Measurements from ENCODE around the gene IGF1R. TPM values are rescaled to one million over a fixed set of nuclear protein-coding genes. Genes with fewer than 3 reads are reported as not detected.
A peak's percentile ranks its signal among the peaks of the same experiment; 100 is the strongest.

The IGF1R gene
- total RNA-seq, 1 donor from 2014 or later, result 47.7 TPM

DNA sequence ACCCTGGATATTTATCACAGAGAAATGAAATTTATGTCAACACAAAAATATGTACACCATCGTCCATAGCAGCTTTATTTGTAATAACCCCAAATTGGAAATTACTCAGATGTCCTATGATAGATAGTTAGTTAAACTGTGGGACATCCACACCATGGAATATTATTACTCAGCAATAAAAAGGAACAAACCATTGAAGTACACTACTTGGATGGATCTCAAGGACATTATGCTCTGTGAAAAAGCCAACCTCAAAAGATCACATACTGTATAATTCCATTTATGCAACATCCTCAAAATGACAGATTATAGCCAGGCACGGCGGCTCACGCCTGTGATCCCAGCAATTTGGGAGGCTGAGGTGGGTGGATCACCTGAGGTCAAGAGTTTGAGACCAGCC is 246.0 kb downstream of the IGF1R start:
- H3K27ac ChIP-seq, result no peak overlapping the region
- no peaks in the 10 kb centered on the region for H3K9me3 ChIP-seq
- DNase-seq, result no peak

DNA sequence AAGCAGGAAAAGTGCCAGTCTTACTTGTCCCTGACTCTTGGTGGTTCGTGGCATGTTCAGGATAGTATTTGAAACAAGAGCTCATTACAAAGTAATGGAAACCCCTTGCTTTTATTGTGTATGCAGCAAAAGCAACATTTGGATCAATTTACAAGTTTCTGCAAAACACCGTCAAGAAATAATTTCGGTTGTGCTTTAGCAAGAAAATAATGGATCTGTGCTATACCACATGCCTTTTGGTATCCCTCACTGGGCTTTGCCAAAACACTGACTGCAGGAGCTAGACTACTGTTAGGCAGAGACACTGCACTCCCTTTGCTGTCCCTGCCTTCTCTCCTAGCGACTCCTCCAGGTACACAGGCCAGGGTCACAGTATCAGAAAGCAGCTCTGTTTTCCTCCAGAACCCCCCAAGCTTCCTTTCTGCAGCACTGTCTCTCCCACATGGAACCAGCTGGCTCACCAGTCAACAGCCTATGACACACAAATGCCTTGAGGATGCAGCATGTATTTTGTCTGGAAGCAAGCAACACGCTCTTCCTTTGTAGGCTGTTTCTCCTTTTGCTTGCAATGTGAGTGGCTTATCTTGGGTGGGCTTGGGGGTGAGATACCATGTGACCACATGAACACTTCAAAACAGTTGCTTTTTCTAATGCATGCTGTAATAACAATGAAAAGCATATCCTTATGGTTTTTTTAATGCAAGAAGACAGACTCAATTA is 247.8 kb downstream of the IGF1R start:
- Histone ChIP-seq H3K4me1 (peaks cover 8% of the 10 kb centered on the region), H3K27ac (no peak overlapping the region), H3K27me3 (ENCODE audit: low read depth) (no peaks in the 10 kb centered on the region), H3K9me3 (no peaks in the 10 kb centered on the region), H3K36me3 (peaks cover 24% of the 10 kb centered on the region), H3K4me3 (no peak overlapping the region)
- TF ChIP-seq, protein P1, sequence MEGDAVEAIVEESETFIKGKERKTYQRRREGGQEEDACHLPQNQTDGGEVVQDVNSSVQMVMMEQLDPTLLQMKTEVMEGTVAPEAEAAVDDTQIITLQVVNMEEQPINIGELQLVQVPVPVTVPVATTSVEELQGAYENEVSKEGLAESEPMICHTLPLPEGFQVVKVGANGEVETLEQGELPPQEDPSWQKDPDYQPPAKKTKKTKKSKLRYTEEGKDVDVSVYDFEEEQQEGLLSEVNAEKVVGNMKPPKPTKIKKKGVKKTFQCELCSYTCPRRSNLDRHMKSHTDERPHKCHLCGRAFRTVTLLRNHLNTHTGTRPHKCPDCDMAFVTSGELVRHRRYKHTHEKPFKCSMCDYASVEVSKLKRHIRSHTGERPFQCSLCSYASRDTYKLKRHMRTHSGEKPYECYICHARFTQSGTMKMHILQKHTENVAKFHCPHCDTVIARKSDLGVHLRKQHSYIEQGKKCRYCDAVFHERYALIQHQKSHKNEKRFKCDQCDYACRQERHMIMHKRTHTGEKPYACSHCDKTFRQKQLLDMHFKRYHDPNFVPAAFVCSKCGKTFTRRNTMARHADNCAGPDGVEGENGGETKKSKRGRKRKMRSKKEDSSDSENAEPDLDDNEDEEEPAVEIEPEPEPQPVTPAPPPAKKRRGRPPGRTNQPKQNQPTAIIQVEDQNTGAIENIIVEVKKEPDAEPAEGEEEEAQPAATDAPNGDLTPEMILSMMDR (IDR thresholded peaks at IDR 0.05), result no peak
- DNase-seq (no peak), ATAC-seq (no peak)
- intact Hi-C loops (cut with DNase I), result no loop called here

More for the DNA sequence above, 246.0 kb downstream of the IGF1R start:
- Histone ChIP-seq H3K36me3 (peaks cover 24% of the 10 kb centered on the region), H3K4me1 (peaks cover 8% of the 10 kb centered on the region), H3K4me3 (no peak overlapping the region), H3K27me3 (ENCODE audit: low read depth) (no peaks in the 10 kb centered on the region)
- TF ChIP-seq, protein P1 (IDR thresholded peaks at IDR 0.05), result no peak
- ATAC-seq, result no peak
- intact Hi-C loops (cut with DNase I), result no loop called here

DNA sequence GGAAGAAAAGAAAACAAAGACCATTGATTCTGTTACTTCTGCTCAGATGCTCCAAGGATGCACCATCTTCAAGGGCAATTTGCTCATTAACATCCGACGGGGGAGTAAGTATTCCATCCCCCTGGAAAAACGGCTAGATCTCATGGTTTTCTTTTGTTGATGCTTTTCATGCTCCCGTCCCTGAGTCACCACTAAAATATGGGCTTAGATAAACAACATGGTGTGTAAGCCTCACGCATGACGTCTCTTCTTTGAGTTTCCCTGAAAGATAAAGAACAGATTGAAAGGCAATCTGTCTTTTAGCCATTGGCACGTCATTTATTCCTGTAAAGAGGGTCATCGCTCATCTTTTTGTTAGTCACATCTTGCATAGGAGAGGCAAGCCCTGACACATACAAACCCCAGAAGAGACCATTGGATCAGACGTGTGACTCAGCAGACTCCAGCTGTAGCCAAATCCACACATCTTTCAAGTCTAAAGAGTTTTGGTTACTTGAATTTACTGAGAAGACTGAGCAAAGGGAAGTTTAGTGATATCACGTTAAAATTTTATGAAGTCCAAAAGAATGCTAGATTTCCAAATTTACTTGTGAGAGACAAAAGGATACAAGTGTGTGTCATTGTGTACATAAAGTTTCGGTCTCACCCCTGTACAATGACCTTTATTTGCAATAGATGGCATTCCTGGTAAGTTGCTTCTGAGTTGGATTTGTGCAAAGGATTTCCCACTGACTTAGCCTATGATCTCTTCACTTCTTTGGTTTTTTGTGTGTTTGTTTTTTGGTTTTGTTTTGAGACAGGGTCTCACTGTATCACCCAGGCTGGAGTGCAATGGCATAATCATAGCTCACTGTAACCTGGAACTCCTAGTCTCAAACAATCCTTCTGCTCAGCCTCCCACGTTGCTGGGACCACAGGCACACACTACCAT is 248.7 kb downstream of the IGF1R start:
- H3K27me3 ChIP-seq (ENCODE audit: low read depth), result no peaks in the 10 kb centered on the region
- H3K27ac ChIP-seq, result no peak overlapping the region
- TF ChIP-seq, protein P1 (IDR thresholded peaks at IDR 0.05), result no peak
- H3K4me1 ChIP-seq, result peaks cover 8% of the 10 kb centered on the region
- DNase-seq, result no peak
- H3K9me3 ChIP-seq, result no peaks in the 10 kb centered on the region
- intact Hi-C loops (cut with DNase I), result no loop called here
- H3K4me3 ChIP-seq, result no peak overlapping the region
- H3K36me3 ChIP-seq, result peaks cover 17% of the 10 kb centered on the region
- ATAC-seq, result peak; percentile 52

DNA sequence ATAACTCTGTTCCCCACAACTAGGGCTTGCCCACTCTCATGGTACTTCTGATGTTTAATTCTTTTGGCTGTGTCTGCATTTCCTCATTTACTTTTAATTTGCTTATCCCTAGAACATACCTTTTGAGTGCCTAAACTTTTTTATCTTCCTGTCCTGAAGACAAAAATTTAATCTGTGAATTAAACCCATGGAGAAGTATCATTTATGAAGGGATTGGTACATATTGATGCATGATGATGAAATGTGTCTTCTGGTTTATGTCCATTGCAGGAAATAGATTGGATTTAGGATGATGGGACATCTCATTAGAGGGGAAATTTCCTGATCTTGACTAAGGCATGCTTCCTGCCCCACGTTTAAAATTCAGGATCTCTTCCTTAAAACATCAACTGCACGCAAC is 249.8 kb downstream of the IGF1R start:
- intact Hi-C loops (cut with DNase I), result no loop called here
- Histone ChIP-seq H3K27ac (no peak overlapping the region), H3K36me3 (peaks cover 10% of the 10 kb centered on the region), H3K4me3 (no peak overlapping the region), H3K9me3 (no peaks in the 10 kb centered on the region), H3K27me3 (ENCODE audit: low read depth) (no peaks in the 10 kb centered on the region), H3K4me1 (peaks cover 8% of the 10 kb centered on the region)
- ATAC-seq (no peak), DNase-seq (no peak)
- TF ChIP-seq, protein P1 (IDR thresholded peaks at IDR 0.05), result no peak

DNA sequence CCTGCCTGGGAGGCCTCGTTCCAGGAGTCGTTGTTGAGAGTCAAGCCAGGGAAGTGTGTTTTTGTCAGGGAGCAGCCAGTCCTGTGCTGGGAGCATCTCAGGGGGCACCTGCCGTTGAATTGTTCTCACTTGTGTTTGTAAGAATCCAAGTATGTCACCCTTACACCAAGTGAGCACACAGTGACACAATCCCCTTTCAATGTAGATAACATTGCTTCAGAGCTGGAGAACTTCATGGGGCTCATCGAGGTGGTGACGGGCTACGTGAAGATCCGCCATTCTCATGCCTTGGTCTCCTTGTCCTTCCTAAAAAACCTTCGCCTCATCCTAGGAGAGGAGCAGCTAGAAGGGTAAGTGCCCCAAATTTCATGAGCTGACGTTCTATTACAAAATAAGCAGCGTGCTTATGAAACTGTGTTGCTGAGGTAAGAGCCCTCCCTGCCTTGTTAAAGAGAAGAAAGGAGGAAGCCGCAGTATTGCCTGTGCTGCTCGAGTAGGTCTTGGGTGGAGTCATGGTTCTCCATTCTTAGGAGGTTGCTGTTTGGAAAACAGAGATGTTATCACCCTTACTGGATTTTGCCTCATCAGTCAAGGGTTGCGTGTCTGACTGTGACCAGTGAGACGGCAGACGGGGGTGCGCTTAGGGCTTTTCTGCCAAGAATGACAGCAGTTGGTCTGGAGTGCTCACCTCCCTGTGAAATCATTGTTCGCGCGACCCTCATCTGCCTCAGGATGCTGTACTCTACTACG is 251.1 kb downstream of the IGF1R start:
- Histone ChIP-seq H3K4me3 (no peak overlapping the region), H3K36me3 (peaks cover 13% of the 10 kb centered on the region), H3K27ac (no peak overlapping the region), H3K9me3 (no peaks in the 10 kb centered on the region), H3K4me1 (peaks cover 8% of the 10 kb centered on the region), H3K27me3 (ENCODE audit: low read depth) (no peaks in the 10 kb centered on the region)
- intact Hi-C loops (cut with DNase I), result no loop called here
- TF ChIP-seq, protein P1 (IDR thresholded peaks at IDR 0.05), result no peak
- peak; percentile 52 to 76 for ATAC-seq
- peak; percentile 60 for DNase-seq
